B cell (primary cell): ENCODE measurements around the gene CBX5. TPM values are rescaled to one million over a fixed set of nuclear protein-coding genes. Genes with fewer than 3 reads are reported as not detected.

ENCODE experiments used
- ATAC-seq: fragments of 200-7000 bp; cut with Tn5 transposase; one replicate; pipeline ENCODE4 v1.10.0; 2021; ENCODE audit warnings: low read depth, mild to moderate bottlenecking, moderate number of reproducible peaks, moderate library complexity
- CTCF ChIA-PET: fragments of 350-600 bp; sonication (Branson Sonifier 250); formaldehyde crosslinking; loops from one replicate; lab custom pipeline; 2021; ENCODE audit warnings: antibody characterized with exemption, inconsistent platforms; lab: Charles Lee
- POLR2A ChIA-PET: fragments of 350-600 bp; sonication (Branson Sonifier 250); formaldehyde crosslinking; loops from one replicate; lab custom pipeline; 2021; ENCODE audit warnings: antibody characterized with exemption; lab: Charles Lee
- DNase-seq: peaks from one replicate; pipeline ENCODE4 v3.0.0; 2013
- H2AFZ ChIP-seq: 2 replicates; pipeline ENCODE4 v1.6.1; 2012; ENCODE audit warnings: mild to moderate bottlenecking, low read depth, low read length; ENCODE audit not compliant: insufficient read depth, poor library complexity, severe bottlenecking
- H3K27ac ChIP-seq, 2 donors: 1 replicate in 1 of 2; 2 replicates in 1 of 2; pipeline ENCODE4 v1.5.1; 2012 to 2013; ENCODE audit warnings: low read length in 2 of 2, mild to moderate bottlenecking in 2 of 2, moderate library complexity in 1 of 2
- H3K27me3 ChIP-seq, 4 experiments: fragments of 200-600 bp in 1 of 4; sonication (generic) in 1 of 4; replicated peaks in 1 of 4; 1 replicate in 2 of 4; 2 replicates in 2 of 4; pipeline versions ENCODE4 v1.6.1 to v1.7.0; 2013 to 2016; ENCODE audit warnings: low read length in 3 of 4, mild to moderate bottlenecking in 2 of 4, mixed read lengths in 1 of 4, moderate library complexity in 1 of 4; ENCODE audit not compliant: insufficient read depth in 4 of 4, control insufficient read depth in 3 of 4; ENCODE audit errors: control extremely low read depth in 1 of 4
- H3K36me3 ChIP-seq, 2 experiments: replicated peaks in 1 of 2; 1 replicate in 1 of 2; 2 replicates in 1 of 2; pipeline versions ENCODE4 v1.6.1 to v1.7.1; 2013; ENCODE audit warnings: low read length in 1 of 2; ENCODE audit not compliant: insufficient read depth in 2 of 2, control insufficient read depth in 1 of 2; ENCODE audit errors: control extremely low read depth in 1 of 2, extremely low read depth in 1 of 2
- H3K4me1 ChIP-seq, 2 donors: fragments of 200-600 bp in 1 of 2; sonication (generic) in 1 of 2; 1 replicate in 1 of 2; 2 replicates in 1 of 2; pipeline versions ENCODE4 v1.5.1 to v1.6.1; 2013 to 2017; ENCODE audit warnings: low read length in 2 of 2; ENCODE audit not compliant: control insufficient read depth in 2 of 2, insufficient read depth in 2 of 2
- H3K4me2 ChIP-seq: replicated peaks from 2 replicates; pipeline ENCODE3; 2012; ENCODE audit warnings: mild to moderate bottlenecking, low read depth, low read length; ENCODE audit not compliant: poor library complexity, severe bottlenecking
- H3K4me3 ChIP-seq, 5 experiments: fragments of 200-600 bp in 1 of 5; sonication (generic) in 1 of 5; 1 replicate in 3 of 5; 2 replicates in 2 of 5; pipeline versions ENCODE4 v1.5.1 to v1.7.0; 2011 to 2016; ENCODE audit warnings: low read length in 4 of 5, mild to moderate bottlenecking in 4 of 5, low read depth in 2 of 5, control low read depth in 1 of 5, moderate library complexity in 1 of 5; ENCODE audit not compliant: insufficient read depth in 1 of 5; ENCODE audit errors: control extremely low read depth in 1 of 5, extremely low read depth in 1 of 5
- H3K79me2 ChIP-seq: fragments of 200-600 bp; sonication (generic); one replicate; pipeline ENCODE4 v1.6.0; 2016; ENCODE audit warnings: low read length; ENCODE audit not compliant: control insufficient read depth, insufficient read depth
- H3K9ac ChIP-seq: fragments of 200-600 bp; sonication (generic); 2 replicates; pipeline ENCODE4 v1.6.1; 2017; ENCODE audit warnings: mild to moderate bottlenecking, low read length, moderate library complexity
- H3K9me3 ChIP-seq, 3 donors: one replicate each; pipeline versions ENCODE4 v1.6.1 to v1.7.1; 2013; ENCODE audit warnings: low read length in 2 of 3; ENCODE audit not compliant: control insufficient read depth in 2 of 3, insufficient read depth in 1 of 3; ENCODE audit errors: control extremely low read depth in 1 of 3
- H4K20me1 ChIP-seq: 2 replicates; pipeline ENCODE4 v1.6.0; 2012; ENCODE audit warnings: mild to moderate bottlenecking, low read length; ENCODE audit not compliant: insufficient read depth, control insufficient read depth, poor library complexity, severe bottlenecking
- H3K27ac Mint-ChIP-seq: one replicate; pipeline ENCODE4 v1.8.0; 2021; ENCODE audit warnings: mixed read lengths
- H3K27me3 Mint-ChIP-seq: one replicate; pipeline ENCODE4 v1.8.0; 2021; ENCODE audit warnings: mixed read lengths
- H3K4me1 Mint-ChIP-seq: one replicate; pipeline ENCODE4 v1.8.0; 2021; ENCODE audit warnings: mixed read lengths
- H3K4me3 Mint-ChIP-seq: one replicate; pipeline ENCODE4 v1.8.0; 2021; ENCODE audit warnings: mixed read lengths
- H3K9me3 Mint-ChIP-seq: one replicate; pipeline ENCODE4 v1.8.0; 2022; ENCODE audit warnings: mixed read lengths; ENCODE audit not compliant: insufficient read depth
- CTCF ChIP-seq: fragments of 200-600 bp; IDR thresholded peaks from one replicate; pipeline ENCODE4 v1.8.0; 2022; ENCODE audit warnings: antibody characterized with exemption, mild to moderate bottlenecking
- EZH2 ChIP-seq: IDR thresholded peaks from 2 replicates; pipeline ENCODE4 v1.6.1; 2012; ENCODE audit warnings: borderline replicate concordance, low read depth, mild to moderate bottlenecking, moderate library complexity, low read length; ENCODE audit not compliant: insufficient read depth, poor library complexity, severe bottlenecking
- WGBS: methylation state at CpG from one replicate; pipeline ENCODE4 v1.1.5; 2013; ENCODE audit warnings: missing lambda C conversion rate; ENCODE audit not compliant: insufficient coverage; 5-methylcytosine and 5-hydroxymethylcytosine counted together
- intact Hi-C: fragments of 100-400 bp; cut with micrococcal nuclease; formaldehyde crosslinking; loops from one replicate; pipeline ENCODE4 v1.10.0; 2022
- polyA plus RNA-seq: library from polyadenylated mRNA; depleted of rRNA; stranded (reverse); fragments of >200 nt; gene quantifications from 2 replicates; pipeline ENCODE4 v1.2.3, GENCODE V29; 2012
- total RNA-seq, 2 donors: library from RNA; stranded (reverse); fragments of 120-200 nt in 1 of 2; gene quantifications; 1 replicate in 1 of 2; 2 replicates in 1 of 2; pipeline versions ENCODE4 v1.2.3 to v1.2.4, GENCODE V29; 2013 to 2022

CBX5 gene
- total and polyA plus RNA-seq, 2 donors (not counting 1 experiment from before 2014, with no cell fraction given) = 10.5 to 66.2 TPM

DNA sequence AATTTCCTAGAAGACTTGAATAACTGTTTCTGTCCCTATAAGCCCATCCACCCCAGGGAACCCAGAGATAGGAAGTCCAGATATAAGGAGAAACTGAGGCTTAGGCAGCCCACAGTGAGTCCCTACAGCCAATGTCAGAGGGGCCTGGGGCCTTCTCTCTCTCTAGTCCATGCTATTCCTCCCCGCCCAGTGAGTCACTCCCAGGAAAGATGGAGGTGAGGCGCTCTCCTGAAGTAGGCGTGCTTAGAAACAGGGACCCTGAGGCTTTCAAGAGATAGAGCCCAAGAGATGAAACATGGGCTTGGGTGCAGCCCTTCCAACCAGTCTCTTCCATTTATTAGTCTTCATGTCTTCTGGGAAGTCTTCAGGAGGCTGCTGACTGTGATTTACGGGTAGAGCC, 88.8 kb downstream of the CBX5 start:
- peak overlapping the region; percentile 61 for H3K27ac Mint-ChIP-seq

More for the DNA sequence above, 88.8 kb downstream of the CBX5 start:
- ATAC-seq (no peak), DNase-seq (no peak)
- Mint-ChIP-seq H3K4me3 (no peak overlapping the region), H3K4me1 (peaks cover 37% of the 10 kb centered on the region), H3K27me3 (peaks cover 31% of the 10 kb centered on the region), H3K9me3 (no peaks in the 10 kb centered on the region)
- ChIA-PET POLR2A (interaction anchor here (0.6 to 1.2 kb wide), 4 partner anchors 10 to 159 kb away, joined by 3 to 7 read pairs (median 4); partner anchors contain the start of genes HNRNPA1 and HOXC5), CTCF (interaction anchor here (0.7 to 10.8 kb wide), 28 partner anchors 10 to 640 kb away, joined by 3 to 151 read pairs (median 4); partner anchors contain the start of genes HOXC4, HOXC5, HOXC6 and HOXC8)
- TF ChIP-seq EZH2 (no peak), CTCF (no peak)
- Histone ChIP-seq H4K20me1 (no peaks in the 10 kb centered on the region), H3K4me2 (peak overlapping the region; percentile 47), H3K27me3 (peaks cover 0 to 38% (median 10%) of the 10 kb centered on the region in 4 experiments), H3K27ac (no peak overlapping the region), H3K9me3 (no peaks in the 10 kb centered on the region), H3K79me2 (no peaks in the 10 kb centered on the region), H3K36me3 (peaks cover 0 to 6% of the 10 kb centered on the region in 2 experiments), H3K4me1 (peaks cover 23 to 37% of the 10 kb centered on the region in 2 donors), H3K4me3 (no peak overlapping the region), H3K9ac (no peak overlapping the region), H2AFZ (no peak overlapping the region)
- 62% methylated on average over 3 of the region's 4 CpGs for WGBS
- intact Hi-C loops = loop anchor here (1.0 kb wide), 3 partner anchors 10 to 185 kb away; no protein-coding TSS in a partner anchor
